ENCODE results near the gene TBC1D7.

The TBC1D7 gene

GRCh38 chr6:13305791-13306190 is 22.5 kb downstream of the TBC1D7 start:
- H3K9me3 ChIP-seq (ENCODE audit: insufficient read depth, low read depth, low read length), result no peaks in the 10 kb centered on the region
- H3K4me3 ChIP-seq (ENCODE audit: low read length), result no peak overlapping the region
- H3K9ac ChIP-seq (ENCODE audit: low read depth, low read length), result no peak overlapping the region
- H3K36me3 ChIP-seq (ENCODE audit: insufficient read depth, low read depth, low read length), result peaks cover 96% of the 10 kb centered on the region
- H3K4me1 ChIP-seq (ENCODE audit: insufficient read depth, low read length), result no peaks in the 10 kb centered on the region
- no peak overlapping the region for H3K27ac ChIP-seq (ENCODE audit: low read length)
- no peaks in the 10 kb centered on the region for H3K27me3 ChIP-seq (ENCODE audit: insufficient read depth, low read length)

DNA sequence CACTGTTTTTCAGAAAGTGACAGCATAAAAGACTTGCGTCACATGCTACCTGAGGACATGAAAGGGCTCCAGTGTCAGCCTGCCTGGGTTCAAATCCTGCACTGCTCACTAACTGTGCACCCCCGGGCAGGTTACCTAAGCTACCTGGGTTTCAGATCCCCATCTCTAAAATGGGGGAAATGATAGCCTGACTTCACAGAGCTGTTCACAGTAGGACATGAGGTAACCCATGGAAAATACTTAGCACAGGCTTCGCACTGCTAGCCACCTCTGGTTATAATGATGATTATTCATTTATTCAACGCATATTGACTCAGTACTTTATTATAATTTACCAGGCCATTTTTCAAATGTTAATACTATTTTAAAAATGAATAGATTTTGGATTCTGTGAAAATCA is 23.0 kb downstream of the TBC1D7 start:
- no peak overlapping the region for H3K9ac ChIP-seq (ENCODE audit: low read depth, low read length)
- H3K27ac ChIP-seq (ENCODE audit: low read length), result no peak overlapping the region
- peaks cover 98% of the 10 kb centered on the region for H3K36me3 ChIP-seq (ENCODE audit: insufficient read depth, low read depth, low read length)
- no peak overlapping the region for H3K4me3 ChIP-seq (ENCODE audit: low read length)
- no peaks in the 10 kb centered on the region for H3K27me3 ChIP-seq (ENCODE audit: insufficient read depth, low read length)
- H3K9me3 ChIP-seq (ENCODE audit: insufficient read depth, low read depth, low read length), result no peaks in the 10 kb centered on the region
- no peaks in the 10 kb centered on the region for H3K4me1 ChIP-seq (ENCODE audit: insufficient read depth, low read length)

DNA sequence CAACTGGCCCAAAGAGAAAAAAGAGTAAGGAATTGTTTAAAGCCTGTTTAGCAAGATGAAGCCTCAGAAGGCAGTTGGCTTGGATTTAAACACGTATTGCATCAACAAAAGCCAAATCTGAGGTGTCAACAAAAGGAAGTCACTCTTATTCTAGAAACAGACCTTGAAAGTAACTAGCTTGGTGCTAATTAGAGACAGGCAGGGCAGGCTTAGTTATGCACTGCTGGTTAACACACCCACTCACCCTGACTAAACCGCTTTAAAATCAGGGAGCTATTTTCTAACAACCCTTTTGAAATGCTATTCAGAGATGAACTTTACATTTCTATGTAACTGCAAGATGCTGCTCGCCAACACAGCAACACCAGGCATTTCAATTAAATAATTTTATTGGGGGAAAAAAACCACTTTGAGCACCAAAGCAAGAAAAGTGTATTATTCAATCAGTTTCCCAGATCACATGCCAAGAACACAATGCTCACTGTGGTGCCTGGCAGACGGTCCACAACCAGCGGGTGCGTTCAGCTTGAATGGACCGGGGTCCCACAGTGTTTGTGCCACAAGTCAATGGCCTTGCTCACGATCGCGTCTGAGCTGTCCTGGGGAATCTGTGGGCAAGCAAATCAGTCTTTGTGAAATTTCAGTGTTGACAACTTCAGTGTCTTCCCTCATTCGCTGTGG is 23.6 kb downstream of the TBC1D7 start:
- Histone ChIP-seq H3K36me3 (ENCODE audit: insufficient read depth, low read depth, low read length) (peaks cover 98% of the 10 kb centered on the region), H3K4me3 (ENCODE audit: low read length) (no peak overlapping the region), H3K27me3 (ENCODE audit: insufficient read depth, low read length) (no peaks in the 10 kb centered on the region), H3K9me3 (ENCODE audit: insufficient read depth, low read depth, low read length) (no peaks in the 10 kb centered on the region), H3K4me1 (ENCODE audit: insufficient read depth, low read length) (no peaks in the 10 kb centered on the region), H3K9ac (ENCODE audit: low read depth, low read length) (no peak overlapping the region), H3K27ac (ENCODE audit: low read length) (no peak overlapping the region)

GRCh38 chr6:13304101-13304500 is 24.2 kb downstream of the TBC1D7 start:
- peaks cover 95% of the 10 kb centered on the region for H3K36me3 ChIP-seq (ENCODE audit: insufficient read depth, low read depth, low read length)
- H3K4me1 ChIP-seq (ENCODE audit: insufficient read depth, low read length), result no peaks in the 10 kb centered on the region
- no peak overlapping the region for H3K4me3 ChIP-seq (ENCODE audit: low read length)
- no peaks in the 10 kb centered on the region for H3K27me3 ChIP-seq (ENCODE audit: insufficient read depth, low read length)
- H3K9me3 ChIP-seq (ENCODE audit: insufficient read depth, low read depth, low read length), result no peaks in the 10 kb centered on the region
- H3K27ac ChIP-seq (ENCODE audit: low read length), result no peak overlapping the region
- H3K9ac ChIP-seq (ENCODE audit: low read depth, low read length), result no peak overlapping the region

- no peak overlapping the region for H3K27ac ChIP-seq (ENCODE audit: low read length)
- H3K4me3 ChIP-seq (ENCODE audit: low read length), result no peak overlapping the region
- no peaks in the 10 kb centered on the region for H3K27me3 ChIP-seq (ENCODE audit: insufficient read depth, low read length)
- no peaks in the 10 kb centered on the region for H3K9me3 ChIP-seq (ENCODE audit: insufficient read depth, low read depth, low read length)
- no peak overlapping the region for H3K9ac ChIP-seq (ENCODE audit: low read depth, low read length)
- peaks cover 93% of the 10 kb centered on the region for H3K36me3 ChIP-seq (ENCODE audit: insufficient read depth, low read depth, low read length)
- no peaks in the 10 kb centered on the region for H3K4me1 ChIP-seq (ENCODE audit: insufficient read depth, low read length)
These were observed 24.7 kb downstream of the TBC1D7 start for GRCh38 chr6:13303668-13304017.

GRCh38 chr6:13302751-13303667 is 25.3 kb downstream of the TBC1D7 start:
- Histone ChIP-seq H3K9ac (ENCODE audit: low read depth, low read length) (no peak overlapping the region), H3K27me3 (ENCODE audit: insufficient read depth, low read length) (no peaks in the 10 kb centered on the region), H3K27ac (ENCODE audit: low read length) (no peak overlapping the region), H3K4me1 (ENCODE audit: insufficient read depth, low read length) (no peaks in the 10 kb centered on the region), H3K9me3 (ENCODE audit: insufficient read depth, low read depth, low read length) (no peaks in the 10 kb centered on the region), H3K4me3 (ENCODE audit: low read length) (no peak overlapping the region), H3K36me3 (ENCODE audit: insufficient read depth, low read depth, low read length) (peaks cover 93% of the 10 kb centered on the region)

- H3K27me3 ChIP-seq (ENCODE audit: insufficient read depth, low read length), result no peaks in the 10 kb centered on the region
- no peaks in the 10 kb centered on the region for H3K9me3 ChIP-seq (ENCODE audit: insufficient read depth, low read depth, low read length)
- no peak overlapping the region for H3K9ac ChIP-seq (ENCODE audit: low read depth, low read length)
- H3K4me1 ChIP-seq (ENCODE audit: insufficient read depth, low read length), result no peaks in the 10 kb centered on the region
- peaks cover 91% of the 10 kb centered on the region for H3K36me3 ChIP-seq (ENCODE audit: insufficient read depth, low read depth, low read length)
- H3K27ac ChIP-seq (ENCODE audit: low read length), result no peak overlapping the region
- H3K4me3 ChIP-seq (ENCODE audit: low read length), result no peak overlapping the region
These were observed 26.0 kb downstream of the TBC1D7 start for GRCh38 chr6:13302291-13302690.

- Histone ChIP-seq H3K4me3 (ENCODE audit: low read length) (no peak overlapping the region), H3K9me3 (ENCODE audit: insufficient read depth, low read depth, low read length) (no peaks in the 10 kb centered on the region), H3K36me3 (ENCODE audit: insufficient read depth, low read depth, low read length) (peaks cover 79% of the 10 kb centered on the region), H3K27me3 (ENCODE audit: insufficient read depth, low read length) (no peaks in the 10 kb centered on the region), H3K27ac (ENCODE audit: low read length) (no peak overlapping the region), H3K4me1 (ENCODE audit: insufficient read depth, low read length) (no peaks in the 10 kb centered on the region), H3K9ac (ENCODE audit: low read depth, low read length) (no peak overlapping the region)
These were observed 27.4 kb downstream of the TBC1D7 start for GRCh38 chr6:13300643-13301590.

DNA sequence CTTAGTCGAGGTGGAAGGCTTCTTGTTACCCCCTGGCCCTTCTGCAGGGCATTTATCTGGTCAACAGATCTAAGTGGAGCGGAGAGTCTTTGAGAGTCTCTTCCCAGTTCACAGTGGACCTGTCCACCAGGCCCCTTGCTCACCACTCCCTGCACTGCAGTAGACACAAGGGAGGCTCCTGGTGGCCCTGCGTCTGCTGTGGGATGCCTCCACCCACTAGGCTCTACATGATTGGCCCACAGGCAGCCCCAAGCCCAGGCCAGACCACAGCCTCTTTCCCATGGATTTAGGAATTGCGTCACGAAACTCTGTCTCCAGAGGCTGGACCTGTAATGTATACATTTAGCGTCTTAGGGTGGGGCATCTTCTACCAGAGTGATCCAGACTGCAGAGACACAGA is 28.4 kb downstream of the TBC1D7 start:
- no peak overlapping the region for H3K4me3 ChIP-seq (ENCODE audit: low read length)
- H3K9me3 ChIP-seq (ENCODE audit: insufficient read depth, low read depth, low read length), result no peaks in the 10 kb centered on the region
- no peaks in the 10 kb centered on the region for H3K27me3 ChIP-seq (ENCODE audit: insufficient read depth, low read length)
- no peak overlapping the region for H3K27ac ChIP-seq (ENCODE audit: low read length)
- no peaks in the 10 kb centered on the region for H3K4me1 ChIP-seq (ENCODE audit: insufficient read depth, low read length)
- no peak overlapping the region for H3K9ac ChIP-seq (ENCODE audit: low read depth, low read length)
- peaks cover 79% of the 10 kb centered on the region for H3K36me3 ChIP-seq (ENCODE audit: insufficient read depth, low read depth, low read length)

GRCh38 chr6:13299403-13299821 is 28.9 kb downstream of the TBC1D7 start:
- no peak overlapping the region for H3K9ac ChIP-seq (ENCODE audit: low read depth, low read length)
- no peak overlapping the region for H3K4me3 ChIP-seq (ENCODE audit: low read length)
- H3K36me3 ChIP-seq (ENCODE audit: insufficient read depth, low read depth, low read length), result peaks cover 79% of the 10 kb centered on the region
- H3K27ac ChIP-seq (ENCODE audit: low read length), result no peak overlapping the region
- no peaks in the 10 kb centered on the region for H3K27me3 ChIP-seq (ENCODE audit: insufficient read depth, low read length)
- H3K4me1 ChIP-seq (ENCODE audit: insufficient read depth, low read length), result no peaks in the 10 kb centered on the region
- no peaks in the 10 kb centered on the region for H3K9me3 ChIP-seq (ENCODE audit: insufficient read depth, low read depth, low read length)

DNA sequence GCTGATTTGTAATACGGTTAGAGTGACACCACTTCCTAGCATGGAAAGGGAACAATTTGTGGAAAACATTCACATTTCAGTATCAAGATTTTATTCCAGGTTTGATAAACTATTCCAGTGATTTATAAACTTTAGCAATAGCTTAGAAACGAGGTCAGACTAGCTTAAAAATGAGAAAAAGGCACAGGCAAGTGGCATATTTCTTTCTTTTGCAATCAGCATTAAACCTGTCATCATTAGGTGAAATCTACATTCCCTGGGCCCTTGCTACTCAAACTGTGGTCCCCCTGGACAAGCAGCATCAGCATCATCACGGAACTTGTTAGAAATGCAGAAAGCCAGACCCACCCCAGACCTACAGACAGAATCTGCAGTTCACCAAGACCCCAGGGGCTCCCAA is 29.9 kb downstream of the TBC1D7 start:
- Histone ChIP-seq H3K9me3 (ENCODE audit: insufficient read depth, low read depth, low read length) (no peaks in the 10 kb centered on the region), H3K9ac (ENCODE audit: low read depth, low read length) (no peak overlapping the region), H3K27ac (ENCODE audit: low read length) (no peak overlapping the region), H3K36me3 (ENCODE audit: insufficient read depth, low read depth, low read length) (peaks cover 76% of the 10 kb centered on the region), H3K27me3 (ENCODE audit: insufficient read depth, low read length) (no peaks in the 10 kb centered on the region), H3K4me1 (ENCODE audit: insufficient read depth, low read length) (no peaks in the 10 kb centered on the region), H3K4me3 (ENCODE audit: low read length) (no peak overlapping the region)

Data from iPS-20b (cell line).